Hematopoietic multipotent progenitor cell treated with erythropoietin and hydrocortisone succinate and interleukin-3 and kit ligand, for 15 days (in vitro differentiated cells): ENCODE data around the gene TCEAL5.
"Not testable (repeated sequence)": the region's sequence is repeated elsewhere in the genome, so short reads cannot be mapped to it uniquely, and the experiment has no call there.

Experiments used
- DNase-seq: peaks from one replicate; pipeline ENCODE4 v3.0.0-alpha.2; 2015; ENCODE audit warnings: low spot score

Gene TCEAL5

DNA sequence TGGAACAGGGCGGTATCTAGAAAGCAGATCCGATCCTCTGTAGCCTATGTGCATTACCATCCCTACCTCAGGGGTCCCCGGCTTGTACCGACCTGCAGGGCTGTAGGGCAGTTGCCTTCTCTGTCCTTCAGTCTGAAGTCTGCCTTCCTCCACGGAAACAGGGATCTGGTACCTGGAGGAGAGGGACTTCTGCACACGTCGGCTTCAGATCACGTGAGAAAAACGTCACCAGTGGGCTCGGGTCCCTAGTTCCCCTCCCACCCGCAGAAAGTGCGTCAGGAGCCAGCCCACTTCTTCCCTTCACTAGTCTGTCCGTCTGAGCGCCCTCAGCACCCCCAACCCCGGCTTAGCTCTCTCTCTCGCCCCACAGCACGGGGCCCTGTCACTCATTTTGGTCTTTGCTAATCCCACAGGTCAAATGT, at the start of gene TCEAL5:
Gene TCEAL5, minus strand, starts transcription at position 170 of the 422 bp plus-strand sequence. CDS start 2,187 bp downstream, outside the sequence.
- no peak for DNase-seq

DNA sequence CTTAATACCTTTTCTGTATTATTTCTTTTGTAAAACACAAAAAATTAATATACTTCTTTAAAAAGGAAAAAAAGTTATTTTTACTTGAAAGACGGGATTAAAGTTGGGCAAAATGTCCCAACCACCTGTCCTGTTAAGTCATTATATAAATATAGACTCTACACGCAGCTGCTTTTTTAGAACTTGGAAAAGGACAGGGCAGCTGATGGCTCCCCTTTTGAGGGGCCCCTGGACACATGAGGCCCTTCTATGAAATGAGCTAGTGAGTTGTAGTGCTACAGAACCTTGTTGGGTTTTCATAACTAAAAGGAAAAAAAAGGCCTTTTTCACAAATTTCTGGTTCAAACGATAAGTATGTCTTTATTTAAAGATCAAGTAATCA, 34.8 kb upstream of the TCEAL5 start:
- no peak for DNase-seq

- DNase-seq: peak; percentile 12
Observed at GRCh38 chrX:103310555-103311398, 34.2 kb upstream of the TCEAL5 start, which contains the start of gene BEX2. Gene BEX2 (minus strand): TSS chrX:103310990. CDS start chrX:103309976, 1,014 bp downstream.

DNA sequence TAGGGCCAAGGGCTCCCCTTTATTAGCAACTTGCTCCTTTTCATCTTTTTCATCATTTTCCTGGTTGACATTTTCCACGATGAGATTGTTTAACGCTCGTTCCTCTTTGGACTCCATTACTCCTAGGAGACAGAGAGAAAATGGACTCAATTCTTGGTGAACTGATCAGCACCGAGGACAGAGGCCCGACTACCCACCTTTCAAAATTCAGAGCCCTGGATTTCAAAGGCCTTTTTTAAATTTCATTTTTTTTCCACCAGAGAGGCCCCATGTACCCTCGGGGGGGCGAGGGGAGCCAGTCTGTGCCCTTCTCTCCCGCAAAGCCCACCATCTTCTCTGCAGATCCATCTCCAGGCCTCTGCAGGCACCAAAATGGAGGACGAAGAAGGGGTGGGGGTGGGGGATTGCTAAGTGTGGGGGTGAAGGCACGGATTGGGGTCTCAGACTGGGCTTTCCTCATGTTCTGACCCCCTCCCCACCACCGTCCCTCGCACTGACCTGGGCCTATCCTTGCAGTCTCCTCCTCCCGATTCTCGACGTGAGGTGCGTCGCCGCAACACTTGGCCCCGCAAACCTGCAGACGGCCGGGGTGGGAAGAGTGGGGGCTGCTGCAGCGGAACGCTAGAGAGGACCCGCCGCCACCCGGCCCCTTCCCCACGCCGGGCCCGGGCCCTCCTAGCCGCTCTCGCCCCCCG, 33.5 kb upstream of the TCEAL5 start:
- DNase-seq: no peak

GRCh38 chrX:103305666-103306065, 29.1 kb upstream of the TCEAL5 start:
- not testable (repeated sequence) for DNase-seq

GRCh38 chrX:103304705-103305104, 28.2 kb upstream of the TCEAL5 start:
- no peak for DNase-seq

GRCh38 chrX:103293118-103293517, 16.6 kb upstream of the TCEAL5 start:
- no peak for DNase-seq

DNA sequence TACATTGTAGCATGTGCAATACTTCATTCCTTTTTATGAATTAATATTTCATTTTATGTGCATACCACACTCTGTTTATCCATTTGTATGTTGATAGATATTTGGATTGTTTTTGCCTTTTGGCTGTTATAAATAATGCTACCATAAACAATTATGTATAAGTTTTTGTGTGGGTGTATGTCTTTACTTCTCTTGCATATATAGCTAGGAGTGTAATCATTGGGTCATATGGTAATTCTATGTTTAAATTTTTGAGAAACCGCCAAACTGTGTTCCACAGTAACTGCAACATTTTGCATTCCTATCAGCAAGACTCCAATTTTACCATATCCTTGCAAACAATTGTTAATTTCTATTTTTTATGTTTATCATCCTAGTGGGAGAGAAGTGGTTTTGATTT, 3.1 kb upstream of the TCEAL5 start:
- no peak for DNase-seq

- DNase-seq: no peak
Observed at GRCh38 chrX:103275947-103276567, 493 bp downstream of the TCEAL5 start.

- no peak for DNase-seq
Observed at GRCh38 chrX:103274284-103274683, 2.3 kb downstream of the TCEAL5 start.

- no peak for DNase-seq
Observed at GRCh38 chrX:103258275-103258674, 18.3 kb downstream of the TCEAL5 start.

GRCh38 chrX:103256651-103257050, 19.9 kb downstream of the TCEAL5 start:
- no peak for DNase-seq

- peak; percentile 41 for DNase-seq
Observed at GRCh38 chrX:103254921-103255493, 21.5 kb downstream of the TCEAL5 start, which contains the start of gene TCEAL8. Gene TCEAL8 (minus strand): TSS chrX:103255155. CDS start chrX:103253979, 1,176 bp downstream.

- DNase-seq: no peak
Observed at GRCh38 chrX:103254171-103254824, 22.3 kb downstream of the TCEAL5 start.

DNA sequence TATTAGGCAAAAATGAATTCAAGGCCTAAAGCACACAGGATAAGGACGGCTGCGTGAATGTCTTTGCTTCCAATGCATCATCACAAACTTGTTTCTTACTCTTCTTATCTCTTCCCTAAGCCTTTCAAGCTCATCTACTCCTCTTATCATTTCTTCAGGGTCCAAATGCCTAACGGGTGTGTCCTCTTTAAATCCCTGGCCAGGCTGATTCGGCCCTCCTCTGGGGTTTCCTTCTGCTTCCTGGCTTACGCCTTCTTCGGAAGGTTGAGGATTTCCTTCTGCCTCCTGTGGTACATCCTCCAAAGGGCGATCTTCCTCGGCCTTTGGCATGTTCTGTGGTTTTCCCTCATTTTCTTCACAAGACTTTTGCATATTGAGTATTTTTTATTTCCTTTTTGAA, 22.9 kb downstream of the TCEAL5 start:
- peak; percentile 4 for DNase-seq

DNA sequence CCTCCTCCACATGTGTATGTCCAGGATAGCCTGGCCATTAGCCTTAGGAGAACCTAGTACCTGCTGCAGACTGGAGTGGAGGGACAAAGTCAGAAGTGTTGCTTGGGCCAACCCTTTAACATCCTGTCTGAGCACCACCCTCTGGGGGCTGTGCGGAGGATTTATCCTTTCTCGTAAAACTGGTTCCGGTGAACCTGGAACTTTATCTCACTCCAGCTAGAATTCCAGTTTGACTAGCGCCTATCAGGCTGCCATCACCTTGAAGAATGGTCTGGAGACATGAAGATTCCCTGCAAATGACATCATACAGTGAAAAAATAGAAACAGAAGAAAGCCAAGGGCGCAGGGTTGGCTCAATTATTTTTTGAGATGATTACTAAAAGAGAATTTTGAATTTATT, 25.6 kb downstream of the TCEAL5 start:
- DNase-seq: no peak

DNA sequence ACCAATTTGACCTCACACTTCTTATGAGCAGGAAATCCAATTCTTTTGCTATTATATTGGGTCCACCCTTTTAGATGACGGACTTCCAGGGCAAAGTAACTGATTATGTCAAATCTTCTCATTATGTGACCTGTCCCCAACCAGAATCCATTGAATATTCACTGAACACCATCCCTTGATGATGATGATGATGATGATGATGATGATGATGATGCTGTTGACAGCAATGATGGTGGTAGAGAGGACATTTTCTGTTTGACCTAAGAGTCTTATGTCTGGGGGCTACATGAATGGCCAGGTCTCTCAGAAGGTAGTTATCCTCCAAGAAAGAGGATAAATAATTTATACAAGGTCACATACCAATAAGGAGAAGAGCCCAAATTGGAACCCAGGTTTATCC, 26.7 kb downstream of the TCEAL5 start:
- DNase-seq: no peak

GRCh38 chrX:103248553-103248952, 28.0 kb downstream of the TCEAL5 start:
- peak; percentile 2 for DNase-seq

DNA sequence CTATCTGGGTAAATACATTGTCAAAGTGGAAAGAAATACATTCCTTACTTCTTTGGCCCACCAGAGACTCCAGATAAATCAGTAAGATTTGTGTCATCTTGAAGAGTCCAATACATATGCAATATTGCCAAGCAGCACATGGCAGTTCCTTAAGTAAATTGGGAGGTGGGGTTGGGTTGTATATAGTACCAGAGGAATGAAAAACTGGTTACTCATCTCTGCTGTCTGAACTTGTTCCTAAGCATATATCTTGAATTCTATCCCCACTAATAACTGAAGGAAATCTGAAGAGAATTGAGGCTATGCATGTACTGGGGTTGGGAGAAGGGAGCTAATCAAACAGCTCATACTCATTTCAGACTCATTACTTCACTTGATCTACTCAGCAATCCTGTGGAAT, 36.4 kb downstream of the TCEAL5 start:
- no peak for DNase-seq

DNA sequence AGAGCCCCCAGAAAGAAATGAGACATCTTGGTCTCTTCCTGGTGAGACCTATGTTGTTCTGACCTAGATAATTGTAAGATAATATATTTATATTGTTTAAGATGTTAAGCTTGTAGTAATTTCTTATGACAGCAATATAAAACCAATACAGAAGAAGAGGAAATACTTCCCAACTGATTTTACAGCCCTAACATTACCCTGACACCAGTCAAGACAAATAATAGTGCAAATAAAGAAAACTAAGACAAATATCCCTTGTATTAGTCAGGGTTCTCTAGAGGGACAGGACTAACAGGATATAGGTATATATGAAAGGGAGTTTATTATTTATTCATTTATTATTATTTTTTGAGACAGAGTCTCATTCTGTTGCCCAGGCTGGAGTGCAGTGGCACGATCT, 40.3 kb downstream of the TCEAL5 start:
- no peak for DNase-seq

DNA sequence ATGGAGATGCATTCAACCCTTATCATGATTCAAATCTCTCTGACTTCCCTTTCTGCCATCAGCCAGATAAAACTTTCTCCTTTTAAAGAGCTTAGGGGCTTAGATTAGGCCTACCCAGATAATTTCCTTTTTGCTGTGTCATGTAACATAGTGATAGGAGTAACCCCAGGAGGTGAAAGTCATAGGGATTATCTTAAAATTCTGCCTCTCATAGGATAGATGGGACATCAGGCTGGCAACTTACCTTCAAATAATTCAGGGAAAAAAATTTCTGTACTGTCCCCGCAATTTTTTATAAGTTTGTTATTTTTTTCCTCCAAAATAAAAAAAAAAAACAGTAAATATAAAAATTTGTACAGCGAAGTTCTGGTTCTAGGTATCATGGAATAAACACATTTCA, 40.9 kb downstream of the TCEAL5 start:
- not testable (repeated sequence) for DNase-seq

GRCh38 chrX:103234869-103235268, 41.7 kb downstream of the TCEAL5 start:
- no peak for DNase-seq
